ENCODE results near the gene CDHR3.
"Not testable (repeated sequence)": the region's sequence is repeated elsewhere in the genome, so short reads cannot be mapped to it uniquely, and the experiment has no call there.

CDHR3 gene

GRCh38 chr7:105954711-105955110 lies 8.4 kb upstream of the CDHR3 start:
- in situ Hi-C loops (cut with HindIII; ENCODE audit: low sequenced_read_pairs): no loop called here
- H3K4me3 ChIP-seq (ENCODE audit: low read depth, low read length): no peak overlapping the region
- no peak for TF ChIP-seq CTCF (IDR thresholded peaks at IDR 0.05; ENCODE audit: low read depth, low read length, missing control alignments)
- no peak for DNase-seq (ENCODE audit: low read depth)

- DNase-seq (ENCODE audit: low read depth); H3K4me3 ChIP-seq (ENCODE audit: low read depth, low read length); in situ Hi-C loops (cut with HindIII; ENCODE audit: low sequenced_read_pairs): not testable (repeated sequence)
These were observed 7.2 kb upstream of the CDHR3 start for GRCh38 chr7:105955651-105956466.

GRCh38 chr7:105958012-105958411 lies 5.1 kb upstream of the CDHR3 start:
- DNase-seq (ENCODE audit: low read depth): no peak
- TF ChIP-seq CTCF (IDR thresholded peaks at IDR 0.05; ENCODE audit: low read depth, low read length, missing control alignments): no peak
- in situ Hi-C loops (cut with HindIII; ENCODE audit: low sequenced_read_pairs): no loop called here
- H3K4me3 ChIP-seq (ENCODE audit: low read depth, low read length): no peak overlapping the region

GRCh38 chr7:105962353-105962752 lies 711 bp upstream of the CDHR3 start:
- in situ Hi-C loops (cut with HindIII; ENCODE audit: low sequenced_read_pairs): no loop called here

GRCh38 chr7:105971845-105972244 lies 8.8 kb downstream of the CDHR3 start:
- H3K4me3 ChIP-seq (ENCODE audit: low read depth, low read length): no peak overlapping the region
- no peak for DNase-seq (ENCODE audit: low read depth)
- in situ Hi-C loops (cut with HindIII; ENCODE audit: low sequenced_read_pairs): no loop called here
- TF ChIP-seq CTCF (IDR thresholded peaks at IDR 0.05; ENCODE audit: low read depth, low read length, missing control alignments): no peak

More at GRCh38 chr7:105962353-105962752, 711 bp upstream of the CDHR3 start:
- H3K4me3 ChIP-seq (ENCODE audit: low read depth, low read length): no peak overlapping the region
- TF ChIP-seq CTCF (IDR thresholded peaks at IDR 0.05; ENCODE audit: low read depth, low read length, missing control alignments): no peak
- DNase-seq (ENCODE audit: low read depth): no peak

- DNase-seq (ENCODE audit: low read depth): no peak
- H3K4me3 ChIP-seq (ENCODE audit: low read depth, low read length): no peak overlapping the region
- in situ Hi-C loops (cut with HindIII; ENCODE audit: low sequenced_read_pairs): no loop called here
These were observed 9.2 kb downstream of the CDHR3 start for GRCh38 chr7:105972276-105972675.

More at GRCh38 chr7:105972276-105972675, 9.2 kb downstream of the CDHR3 start:
- TF ChIP-seq CTCF (IDR thresholded peaks at IDR 0.05; ENCODE audit: low read depth, low read length, missing control alignments): no peak

Measured in astrocyte of the cerebellum (primary cell).